Lung (tissue), 12 donors: ENCODE measurements around the gene CFAP91. TPM values are rescaled to one million over a fixed set of nuclear protein-coding genes. Genes with fewer than 3 reads are reported as not detected.

ENCODE experiments used
- ATAC-seq: fragments of 200-7000 bp; cut with Tn5 transposase; one replicate; pipeline ENCODE4 v1.9.1; 2020; ENCODE audit warnings: moderate number of reproducible peaks; ENCODE audit not compliant: insufficient read depth, low FRiP score
- DNase-seq, 3 donors: peaks; one replicate each; pipeline ENCODE4 v3.0.0-alpha.2; 2013 to 2017
- H3K27ac ChIP-seq, 2 donors: one replicate each; pipeline ENCODE4 v1.5.1; 2013; ENCODE audit warnings: mild to moderate bottlenecking in 2 of 2, moderate library complexity in 2 of 2, control low read depth in 1 of 2, inconsistent platforms in 1 of 2, low read depth in 1 of 2, low read length in 1 of 2
- H3K27me3 ChIP-seq, 3 donors: one replicate each; pipeline ENCODE4 v1.5.1; 2013; ENCODE audit warnings: low read length in 2 of 3; ENCODE audit not compliant: control insufficient read depth in 3 of 3, insufficient read depth in 3 of 3
- H3K36me3 ChIP-seq, 4 donors: one replicate each; pipeline ENCODE4 v1.5.1; 2013; ENCODE audit warnings: low read length in 4 of 4, mild to moderate bottlenecking in 1 of 4, moderate library complexity in 1 of 4; ENCODE audit not compliant: control insufficient read depth in 4 of 4, insufficient read depth in 4 of 4
- H3K4me1 ChIP-seq, 5 donors: one replicate each; pipeline ENCODE4 v1.5.1; 2013; ENCODE audit warnings: low read length in 5 of 5, mild to moderate bottlenecking in 2 of 5, moderate library complexity in 1 of 5; ENCODE audit not compliant: control insufficient read depth in 5 of 5, insufficient read depth in 5 of 5
- H3K4me3 ChIP-seq: one replicate; pipeline ENCODE4 v1.5.1; 2013; ENCODE audit warnings: mild to moderate bottlenecking, control low read depth, moderate library complexity
- H3K9ac ChIP-seq, 2 donors: one replicate each; pipeline ENCODE4 v1.5.1; 2013; ENCODE audit warnings: low read length in 2 of 2, control low read depth in 1 of 2; ENCODE audit not compliant: insufficient read depth in 1 of 2
- H3K9me3 ChIP-seq, 4 donors: one replicate each; pipeline ENCODE4 v1.5.1; 2013; ENCODE audit warnings: low read length in 3 of 4, mild to moderate bottlenecking in 1 of 4, moderate library complexity in 1 of 4; ENCODE audit not compliant: control insufficient read depth in 4 of 4, insufficient read depth in 3 of 4
- WGBS, 2 donors: extraction: QIAGEN DNeasy Blood & Tissue Kit; methylation state at CpG; one replicate each; pipeline ENCODE4 v1.1.7; 2013; 5-methylcytosine and 5-hydroxymethylcytosine counted together
- polyA plus RNA-seq, 2 donors: library from polyadenylated mRNA; stranded (reverse); fragments of 200-250 nt; gene quantifications; one replicate each; pipeline ENCODE4 v1.2.1, GENCODE V29; 2013
- total RNA-seq, 2 donors: library from RNA; depleted of rRNA in 1 of 2; stranded (reverse); fragments of >200 nt in 1 of 2; gene quantifications; one replicate each; pipeline ENCODE4 v1.2.1, GENCODE V29; 2014 to 2021
- TF ChIP-seq, protein P1 (sequence below): IDR thresholded peaks from 2 replicates; pipeline ENCODE4 v1.5.1; 2012; ENCODE audit warnings: mild to moderate bottlenecking; ENCODE audit errors: control extremely low read depth, extremely low read depth
- donor health status: control.
- donor health status: control.
- donor health status: Bipolar disorder and iron deficiency.
- donor health status: healthy.
- donor health status: DM: yes; HTN: yes; CAD: no.

The CFAP91 gene
- total and polyA plus RNA-seq, 4 donors: 3.4 to 19.0 (median 11.1) TPM

DNA sequence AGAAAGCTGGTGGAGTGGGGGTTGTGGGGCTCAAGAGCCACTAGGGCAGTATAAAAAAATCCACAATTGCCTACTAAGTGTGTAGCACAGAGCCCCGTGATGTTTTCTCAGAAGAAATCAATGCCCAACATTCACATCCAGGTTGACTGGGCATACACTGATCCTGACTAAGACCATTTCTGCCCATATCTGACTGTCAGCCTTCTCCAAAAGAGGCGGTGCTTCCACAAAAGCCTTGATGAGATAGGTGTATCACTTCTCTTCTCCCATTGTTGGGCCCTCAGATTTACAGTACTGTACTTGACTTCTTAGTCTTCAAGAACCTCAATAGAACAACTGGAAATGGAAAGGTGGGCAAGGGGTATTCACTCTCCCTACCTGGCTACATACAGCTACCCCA, 43.8 kb upstream of the CFAP91 start:
- peak overlapping the region in 1 of 2 donors; percentile 95 for H3K27ac ChIP-seq
- H3K4me3 ChIP-seq: no peak overlapping the region
- H3K4me1 ChIP-seq: peaks cover 0 to 8% (median 6%) of the 10 kb centered on the region in 5 donors
- H3K27me3 ChIP-seq: no peaks in the 10 kb centered on the region
- H3K36me3 ChIP-seq: peaks cover 0 to 15% (median 0%) of the 10 kb centered on the region in 4 donors
- WGBS, 2 donors: 94 to 98% methylated on average over 2 of the region's 2 CpGs
- no peak for DNase-seq
- H3K9ac ChIP-seq: no peak overlapping the region
- H3K9me3 ChIP-seq: no peaks in the 10 kb centered on the region
- TF ChIP-seq, protein P1, sequence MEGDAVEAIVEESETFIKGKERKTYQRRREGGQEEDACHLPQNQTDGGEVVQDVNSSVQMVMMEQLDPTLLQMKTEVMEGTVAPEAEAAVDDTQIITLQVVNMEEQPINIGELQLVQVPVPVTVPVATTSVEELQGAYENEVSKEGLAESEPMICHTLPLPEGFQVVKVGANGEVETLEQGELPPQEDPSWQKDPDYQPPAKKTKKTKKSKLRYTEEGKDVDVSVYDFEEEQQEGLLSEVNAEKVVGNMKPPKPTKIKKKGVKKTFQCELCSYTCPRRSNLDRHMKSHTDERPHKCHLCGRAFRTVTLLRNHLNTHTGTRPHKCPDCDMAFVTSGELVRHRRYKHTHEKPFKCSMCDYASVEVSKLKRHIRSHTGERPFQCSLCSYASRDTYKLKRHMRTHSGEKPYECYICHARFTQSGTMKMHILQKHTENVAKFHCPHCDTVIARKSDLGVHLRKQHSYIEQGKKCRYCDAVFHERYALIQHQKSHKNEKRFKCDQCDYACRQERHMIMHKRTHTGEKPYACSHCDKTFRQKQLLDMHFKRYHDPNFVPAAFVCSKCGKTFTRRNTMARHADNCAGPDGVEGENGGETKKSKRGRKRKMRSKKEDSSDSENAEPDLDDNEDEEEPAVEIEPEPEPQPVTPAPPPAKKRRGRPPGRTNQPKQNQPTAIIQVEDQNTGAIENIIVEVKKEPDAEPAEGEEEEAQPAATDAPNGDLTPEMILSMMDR: no peak
- ATAC-seq: no peak

DNA sequence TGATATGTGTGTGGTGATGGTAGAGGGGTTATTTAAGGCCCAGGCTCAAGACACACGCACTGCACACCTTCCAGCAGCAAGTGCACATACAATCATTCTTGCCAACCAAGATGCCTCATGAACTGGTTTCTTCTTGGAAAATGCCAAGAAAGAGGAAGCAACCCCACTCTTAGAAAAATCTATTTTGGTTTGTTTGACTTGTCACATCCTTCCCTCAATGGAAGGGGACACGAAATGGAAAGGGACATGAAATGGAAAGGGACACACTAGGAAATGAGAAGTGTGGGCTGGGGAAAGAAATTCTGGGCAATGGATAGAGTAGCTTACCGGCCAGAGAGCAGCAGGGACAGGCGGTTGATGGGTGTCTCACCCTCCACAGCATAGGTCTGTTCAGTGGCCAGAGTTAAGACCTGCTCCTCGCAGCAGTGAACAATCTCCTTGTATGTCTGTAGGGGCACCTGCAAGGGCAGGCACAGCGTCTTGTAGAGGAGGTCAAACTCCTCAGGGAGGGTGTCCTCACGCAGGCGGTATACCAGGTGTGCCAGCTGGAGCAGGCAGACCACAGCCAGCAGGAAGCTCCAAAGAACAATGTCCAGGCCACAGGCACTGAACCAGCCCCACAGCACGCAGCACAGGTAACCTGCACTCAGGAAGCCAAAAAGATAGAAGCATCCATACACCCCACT, 43.1 kb upstream of the CFAP91 start:
- 68 to 82% methylated on average over 8 to 9 of the region's 9 CpGs for WGBS, 2 donors
- peaks cover 0 to 11% (median 6%) of the 10 kb centered on the region in 5 donors for H3K4me1 ChIP-seq
- H3K4me3 ChIP-seq: no peak overlapping the region
- no peak overlapping the region for H3K9ac ChIP-seq
- DNase-seq (no peak), ATAC-seq (no peak)
- no peaks in the 10 kb centered on the region for H3K9me3 ChIP-seq
- H3K27ac ChIP-seq: peak overlapping the region in 1 of 2 donors; percentile 95
- TF ChIP-seq, protein P1: no peak
- H3K27me3 ChIP-seq: no peaks in the 10 kb centered on the region
- H3K36me3 ChIP-seq: peaks cover 0 to 7% (median 0%) of the 10 kb centered on the region in 4 donors

DNA sequence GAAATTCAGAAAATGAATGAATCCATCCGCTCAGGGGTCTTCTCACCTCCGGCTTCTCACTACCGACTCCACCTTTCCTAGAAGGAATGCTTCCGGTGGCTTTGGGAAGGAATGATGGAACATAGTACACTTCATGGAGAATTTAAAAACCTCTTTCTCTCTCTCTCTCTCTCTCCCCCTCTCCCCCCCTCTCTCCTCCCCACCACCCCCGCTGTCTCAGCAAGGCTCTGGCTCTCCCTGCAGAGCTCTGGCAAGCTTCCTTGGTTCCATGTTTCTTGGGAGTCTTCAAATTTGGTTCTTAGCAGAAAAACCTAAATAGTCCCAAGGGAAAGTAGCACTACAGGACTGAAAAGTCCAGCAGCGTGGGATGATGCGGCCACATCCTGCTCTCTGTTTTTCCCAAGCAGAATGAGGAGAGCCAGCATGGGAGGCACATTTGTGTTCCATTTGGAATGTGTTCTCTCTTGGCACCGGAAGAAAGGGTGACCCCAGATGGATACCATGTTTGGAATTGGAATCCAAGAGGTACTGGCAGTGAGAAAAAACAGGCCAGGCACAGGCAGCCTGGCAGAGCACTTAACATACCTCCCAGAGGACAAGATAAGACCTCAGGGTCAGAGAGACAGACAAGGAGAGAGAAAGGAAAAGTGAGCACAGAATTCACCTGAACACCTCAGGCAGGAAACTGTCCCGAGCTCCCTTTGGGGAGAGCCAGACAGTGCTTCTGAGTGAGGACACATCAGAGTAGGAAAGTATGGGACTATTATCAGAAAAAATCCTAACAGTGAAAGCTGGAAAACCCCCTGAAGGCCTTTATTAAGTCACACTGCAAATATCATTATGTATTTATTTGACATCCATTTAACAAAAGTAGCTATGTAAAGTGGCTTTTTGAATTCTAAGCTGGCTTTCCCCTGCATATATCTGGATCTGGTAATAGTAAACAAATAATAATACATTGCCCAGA, 42.1 kb upstream of the CFAP91 start, which contains the start of gene POPDC2:
Gene POPDC2, minus strand, starts transcription at position 116 of the 967 bp plus-strand sequence. CDS start 166 bp downstream, outside the sequence.
- Histone ChIP-seq H3K4me1 (peaks cover 0 to 16% (median 6%) of the 10 kb centered on the region in 5 donors), H3K9me3 (no peaks in the 10 kb centered on the region), H3K27ac (peak within 1 kb of the TSS in 1 of 2 donors; percentile 95), H3K9ac (no peak within 1 kb of the TSS), H3K36me3 (peaks cover 0 to 5% (median 0%) of the 10 kb centered on the region in 4 donors), H3K4me3 (no peak within 1 kb of the TSS), H3K27me3 (no peaks in the 10 kb centered on the region)
- TF ChIP-seq, protein P1: no peak
- WGBS, 2 donors: 85 to 88% methylated on average over 9 of the region's 9 CpGs
- ATAC-seq (no peak), DNase-seq (peak in 1 of 3 donors; percentile 24)
